ENCODE data around the gene SBK3.
"Not testable (repeated sequence)": the region's sequence is repeated elsewhere in the genome, so short reads cannot be mapped to it uniquely, and the experiment has no call there.

The SBK3 gene

GRCh38 chr19:55539090-55539984, 6.0 kb downstream of the SBK3 start:
- no peak for DNase-seq

- DNase-seq = no peak
These were observed 7.2 kb downstream of the SBK3 start for GRCh38 chr19:55538132-55538531.

- DNase-seq = no peak
These were observed 7.6 kb downstream of the SBK3 start for GRCh38 chr19:55537741-55538111.

GRCh38 chr19:55536951-55537740, 8.2 kb downstream of the SBK3 start, which contains the start of gene SBK2:
SBK2 (minus strand) TSS chr19:55537133; CDS start chr19:55536294, 839 bp downstream.
- DNase-seq = no peak

GRCh38 chr19:55536366-55536765, 9.0 kb downstream of the SBK3 start:
- no peak for DNase-seq

GRCh38 chr19:55535965-55536350, 9.4 kb downstream of the SBK3 start:
- no peak for DNase-seq

- no peak for DNase-seq
These were observed 10.0 kb downstream of the SBK3 start for GRCh38 chr19:55535173-55535964.

- DNase-seq = not testable (repeated sequence)
These were observed 11.1 kb downstream of the SBK3 start for GRCh38 chr19:55534280-55534679.

- no peak for DNase-seq
These were observed 14.3 kb downstream of the SBK3 start for GRCh38 chr19:55530996-55531395.

GRCh38 chr19:55529636-55530234, 15.6 kb downstream of the SBK3 start:
- no peak for DNase-seq

- DNase-seq = no peak
These were observed 17.1 kb downstream of the SBK3 start for GRCh38 chr19:55528030-55528803.

GRCh38 chr19:55527197-55528029, 17.9 kb downstream of the SBK3 start:
- DNase-seq = no peak

- DNase-seq = no peak
These were observed 18.8 kb downstream of the SBK3 start for GRCh38 chr19:55526216-55527196.

- DNase-seq = no peak
These were observed 19.8 kb downstream of the SBK3 start for GRCh38 chr19:55525289-55526101.

- DNase-seq = peak; percentile 53
These were observed 24.6 kb downstream of the SBK3 start for GRCh38 chr19:55520691-55521292.

GRCh38 chr19:55519451-55520311, 25.7 kb downstream of the SBK3 start:
- no peak for DNase-seq
